HFF-Myc (cell line): ENCODE results near the gene CT47B1.

ENCODE experiments used
- DNase-seq: peaks from one replicate; pipeline ENCODE4 v3.0.0-alpha.2; 2011; ENCODE audit warnings: low read depth; ENCODE audit errors: extremely low read depth
- H3K4me3 ChIP-seq: replicated peaks from 2 replicates; pipeline ENCODE4 v1.5.1; 2011; ENCODE audit warnings: low read depth, mild to moderate bottlenecking, control low read depth, low read length
- TF ChIP-seq, protein P1 (sequence below): IDR thresholded peaks from 2 replicates; pipeline ENCODE4 v1.5.1; 2012; ENCODE audit warnings: mild to moderate bottlenecking, low read depth, low read length, control low read depth; ENCODE audit errors: missing control alignments

The CT47B1 gene

DNA sequence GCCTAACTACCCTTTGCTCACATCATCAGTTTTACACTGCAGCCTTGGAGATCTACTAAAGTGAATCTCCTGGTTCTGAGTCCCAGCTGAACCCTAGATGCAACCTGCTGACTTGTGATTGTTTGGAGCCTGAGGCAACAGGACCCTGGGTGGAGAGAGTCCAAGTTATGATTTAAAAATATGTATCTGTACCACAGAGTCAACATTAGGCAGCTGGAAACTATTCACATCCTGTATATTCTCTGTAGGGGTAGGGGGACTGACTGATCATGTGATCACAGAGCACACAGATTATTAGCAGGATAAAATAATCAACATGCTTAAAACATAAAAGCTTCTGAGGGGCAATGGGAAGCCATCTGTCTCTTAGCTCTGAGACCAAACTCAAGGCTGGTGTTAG lies 52.1 kb downstream of the CT47B1 start:
- TF ChIP-seq, protein P1, sequence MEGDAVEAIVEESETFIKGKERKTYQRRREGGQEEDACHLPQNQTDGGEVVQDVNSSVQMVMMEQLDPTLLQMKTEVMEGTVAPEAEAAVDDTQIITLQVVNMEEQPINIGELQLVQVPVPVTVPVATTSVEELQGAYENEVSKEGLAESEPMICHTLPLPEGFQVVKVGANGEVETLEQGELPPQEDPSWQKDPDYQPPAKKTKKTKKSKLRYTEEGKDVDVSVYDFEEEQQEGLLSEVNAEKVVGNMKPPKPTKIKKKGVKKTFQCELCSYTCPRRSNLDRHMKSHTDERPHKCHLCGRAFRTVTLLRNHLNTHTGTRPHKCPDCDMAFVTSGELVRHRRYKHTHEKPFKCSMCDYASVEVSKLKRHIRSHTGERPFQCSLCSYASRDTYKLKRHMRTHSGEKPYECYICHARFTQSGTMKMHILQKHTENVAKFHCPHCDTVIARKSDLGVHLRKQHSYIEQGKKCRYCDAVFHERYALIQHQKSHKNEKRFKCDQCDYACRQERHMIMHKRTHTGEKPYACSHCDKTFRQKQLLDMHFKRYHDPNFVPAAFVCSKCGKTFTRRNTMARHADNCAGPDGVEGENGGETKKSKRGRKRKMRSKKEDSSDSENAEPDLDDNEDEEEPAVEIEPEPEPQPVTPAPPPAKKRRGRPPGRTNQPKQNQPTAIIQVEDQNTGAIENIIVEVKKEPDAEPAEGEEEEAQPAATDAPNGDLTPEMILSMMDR: no peak
- H3K4me3 ChIP-seq: no peak overlapping the region
- no peak for DNase-seq
